HG02678 (cell line): ENCODE results near the gene GOLGA7B.

ENCODE experiments used
- ATAC-seq: cut with Tn5 transposase; IDR thresholded peaks from one replicate; pipeline ENCODE4 v1.9.1; 2021; ENCODE audit warnings: mild to moderate bottlenecking, moderate library complexity; ENCODE audit not compliant: unreplicated experiment

Gene GOLGA7B

DNA sequence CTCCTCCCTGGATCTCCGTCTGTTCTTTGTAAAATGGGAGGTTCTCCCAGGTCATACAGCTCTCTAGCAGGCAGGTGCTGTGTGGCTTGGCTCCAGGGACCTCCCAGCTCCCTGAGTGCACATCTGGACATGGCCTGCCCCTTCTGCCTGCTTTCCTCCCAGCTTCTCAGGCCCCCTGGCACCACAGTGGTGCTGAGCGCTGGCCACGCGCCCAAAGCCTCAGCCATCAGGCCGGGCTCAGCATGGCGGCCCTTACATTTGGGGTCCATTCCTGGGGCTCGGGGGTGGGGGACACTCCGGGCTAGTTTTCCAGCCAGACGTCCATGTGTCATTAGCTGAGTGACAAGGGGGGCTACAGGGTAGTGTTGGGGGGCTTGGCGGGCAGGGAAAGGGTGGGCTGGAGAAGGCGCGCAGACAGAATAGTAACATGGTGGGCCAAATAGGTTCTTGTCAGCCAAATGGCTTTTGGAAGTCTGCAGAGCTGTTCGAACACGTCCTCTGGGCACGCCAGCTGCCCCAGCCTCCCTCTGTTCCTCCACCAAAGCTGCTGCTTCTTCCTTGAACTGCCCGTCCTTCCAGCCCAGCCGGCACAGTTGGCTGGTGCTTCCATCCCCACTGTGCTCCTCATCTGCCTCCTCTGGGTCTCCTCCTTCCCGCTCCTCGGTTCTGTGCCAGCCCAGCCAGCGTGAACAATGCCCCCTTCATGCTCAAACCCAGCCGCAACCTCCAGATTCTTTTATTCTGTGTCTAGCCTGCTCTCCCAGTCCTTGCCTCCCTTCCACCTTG lies 65.9 kb downstream of the GOLGA7B start:
- no peak for ATAC-seq

DNA sequence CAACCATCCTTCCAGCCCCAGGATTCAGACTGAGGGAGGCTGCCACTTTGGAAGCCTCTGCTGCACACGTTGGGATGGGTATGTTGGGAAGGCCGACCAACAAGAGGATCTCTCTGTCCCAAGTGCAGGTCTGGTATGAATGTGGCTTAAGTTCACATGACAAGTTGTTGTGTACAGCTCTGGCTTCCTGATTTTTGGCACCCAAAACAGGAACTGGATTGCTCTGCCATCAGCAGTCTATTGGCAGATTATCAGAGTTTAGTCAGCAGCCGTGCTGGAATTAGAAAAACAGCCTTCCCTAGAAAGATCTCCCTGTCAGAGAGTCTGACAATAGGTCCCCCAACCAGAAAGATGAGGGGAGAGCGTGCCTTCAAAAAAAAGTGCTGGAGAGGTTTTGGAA lies 66.9 kb downstream of the GOLGA7B start:
- no peak for ATAC-seq

DNA sequence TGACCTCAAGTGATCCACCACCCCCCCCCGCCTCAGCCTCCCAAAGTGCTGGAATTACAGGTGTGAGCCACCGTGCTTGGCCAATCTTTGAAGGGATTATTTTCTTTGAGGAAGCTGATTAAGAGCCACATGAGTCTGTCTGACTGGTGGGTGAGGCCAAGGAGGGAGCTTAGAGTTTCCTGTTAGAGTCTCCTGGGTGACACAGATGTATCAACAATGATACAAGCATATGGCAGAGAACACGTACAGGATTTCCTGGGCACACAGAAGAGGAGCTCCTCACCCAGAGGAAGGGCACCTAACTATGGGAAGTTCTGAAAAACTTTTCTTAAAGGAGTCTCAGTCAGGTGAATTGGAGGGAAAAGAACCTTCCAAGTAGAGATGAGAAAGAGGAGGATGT lies 69.4 kb downstream of the GOLGA7B start:
- no peak for ATAC-seq

DNA sequence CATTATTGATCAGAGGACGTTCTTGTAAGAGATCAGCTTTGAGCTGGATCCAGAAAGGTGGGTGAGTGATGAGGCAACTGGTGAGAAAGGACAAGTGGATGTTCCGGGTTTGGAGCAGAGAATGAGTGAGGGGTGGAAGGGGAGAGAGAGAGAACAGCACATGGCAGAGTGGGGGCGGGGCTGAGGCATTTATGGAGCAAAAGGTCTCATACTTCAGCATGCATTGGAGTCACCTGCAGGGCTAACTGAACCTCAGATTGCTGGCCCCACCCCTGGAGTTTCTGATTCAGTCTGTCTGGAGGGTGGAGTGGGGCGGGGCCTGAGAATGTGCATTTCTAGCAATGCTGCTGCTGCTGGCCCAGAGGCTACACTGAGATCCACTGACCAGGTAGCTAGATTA lies 71.2 kb downstream of the GOLGA7B start:
- ATAC-seq, result no peak
